ENCODE data around the gene C1GALT1C1. TPM values are rescaled to one million over a fixed set of nuclear protein-coding genes. Genes with fewer than 3 reads are reported as not detected.

C1GALT1C1 gene
- 30.7 to 34.4 TPM (median 32.2 TPM) in 5 replicates for total RNA-seq (2022; extraction: Qiagen RNA extraction)

GRCh38 chrX:120629667-120630537 is at the start of gene C1GALT1C1:
TSS of gene C1GALT1C1 (minus strand) at chrX:120630054. CDS start at chrX:120627166, 2,888 bp downstream.

GRCh38 chrX:120603707-120604360 is 26.0 kb downstream of the C1GALT1C1 start, which contains the start of gene MCTS1:
TSS of gene MCTS1 (plus strand) at chrX:120604101. CDS start at chrX:120604237, 136 bp downstream.

Other genes with a start within 250 kb of the C1GALT1C1 start
- 82.1 to 113 TPM (median 101 TPM) in 5 replicates for gene LAMP2, start 160.8 kb downstream of the C1GALT1C1 start, total RNA-seq (2022; extraction: Qiagen RNA extraction)
- gene CUL4B, start 69.1 kb downstream of the C1GALT1C1 start, total RNA-seq (2022; extraction: Qiagen RNA extraction), result 37.8 to 53.8 TPM (median 48.5 TPM) in 5 replicates
- gene MCTS1, start 26.0 kb downstream of the C1GALT1C1 start, total RNA-seq (2022; extraction: Qiagen RNA extraction), result 82.8 to 104 TPM (median 90.7 TPM) in 5 replicates
- gene CT47B1, start 245.8 kb upstream of the C1GALT1C1 start, total RNA-seq (2022; extraction: Qiagen RNA extraction), result not detected in 5 replicates